CD4-positive, alpha-beta T cell treated with Interleukin-6 for 4 hours (primary cell): ENCODE measurements around the gene S100A10.

Experiments used
- DNase-seq: peaks from one replicate; pipeline ENCODE4 v3.0.0-alpha.2; 2020; ENCODE audit warnings: mixed read lengths

The S100A10 gene

DNA sequence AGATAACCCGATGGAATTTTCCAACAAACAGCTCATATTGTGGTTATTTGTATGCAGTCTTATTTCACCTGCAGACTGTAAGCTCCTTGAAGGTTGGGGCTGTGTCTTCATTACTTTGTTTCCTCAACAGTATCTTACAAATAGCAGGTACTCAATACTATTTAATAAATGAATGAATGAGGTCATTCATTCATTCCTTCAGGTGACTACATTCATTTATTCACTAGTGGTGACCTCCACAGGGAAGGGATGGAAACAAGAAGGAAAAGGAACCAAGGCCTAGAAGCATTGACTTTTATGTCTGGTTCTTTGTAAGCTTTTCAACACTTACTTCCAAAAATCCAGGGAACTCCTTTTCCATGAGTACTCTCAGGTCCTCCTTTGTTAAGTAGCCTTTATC, 7.9 kb downstream of the S100A10 start:
- DNase-seq: no peak

DNA sequence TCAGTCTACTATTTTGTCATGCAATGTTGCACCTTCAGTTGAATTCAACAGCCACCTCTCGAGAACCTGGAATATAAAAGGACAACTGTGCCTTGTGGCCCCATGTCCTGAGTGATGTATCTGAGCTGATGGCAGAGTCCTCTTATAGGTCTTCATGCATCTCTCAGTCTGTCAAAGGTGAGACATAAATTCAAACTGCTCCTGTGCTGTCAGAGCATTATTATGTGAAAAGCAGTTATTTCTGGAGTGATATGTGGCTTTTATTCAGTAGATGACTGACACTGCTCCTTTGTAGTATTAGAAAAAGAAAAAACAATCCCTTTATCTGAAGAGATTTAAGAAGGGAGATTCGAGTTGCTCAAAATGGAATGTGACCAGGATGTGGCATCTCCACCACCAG, 8.4 kb downstream of the S100A10 start:
- DNase-seq: no peak

DNA sequence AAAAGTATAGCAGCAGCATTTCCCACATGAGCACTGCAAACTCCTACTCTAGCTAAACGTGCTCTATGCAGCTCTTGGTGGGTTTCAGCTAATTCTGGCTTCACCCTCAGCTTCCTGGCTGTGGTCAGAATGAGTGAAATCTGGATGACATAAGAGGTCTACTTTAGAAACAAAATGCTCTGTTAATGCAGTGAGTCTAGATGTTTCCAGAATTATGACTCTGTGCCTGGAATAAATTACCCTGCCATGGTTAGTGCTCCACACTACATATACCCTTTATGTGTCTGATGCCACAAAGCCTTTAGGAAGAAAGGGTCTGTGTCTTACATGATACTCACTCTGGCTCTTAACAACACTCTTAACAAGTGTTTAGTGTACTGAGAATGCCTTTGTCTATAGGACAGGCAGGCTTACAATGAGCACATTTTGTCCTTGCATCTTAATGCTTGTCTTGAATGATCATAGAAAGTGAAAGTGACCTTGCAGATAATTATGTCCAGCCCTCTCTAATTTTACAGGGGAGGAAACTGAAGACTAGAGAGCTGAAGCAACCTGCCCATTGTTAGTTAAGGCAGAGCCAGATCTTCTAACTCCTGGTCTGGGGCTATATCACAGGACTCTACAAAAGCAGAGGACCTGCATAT, 9.2 kb downstream of the S100A10 start:
- no peak for DNase-seq

DNA sequence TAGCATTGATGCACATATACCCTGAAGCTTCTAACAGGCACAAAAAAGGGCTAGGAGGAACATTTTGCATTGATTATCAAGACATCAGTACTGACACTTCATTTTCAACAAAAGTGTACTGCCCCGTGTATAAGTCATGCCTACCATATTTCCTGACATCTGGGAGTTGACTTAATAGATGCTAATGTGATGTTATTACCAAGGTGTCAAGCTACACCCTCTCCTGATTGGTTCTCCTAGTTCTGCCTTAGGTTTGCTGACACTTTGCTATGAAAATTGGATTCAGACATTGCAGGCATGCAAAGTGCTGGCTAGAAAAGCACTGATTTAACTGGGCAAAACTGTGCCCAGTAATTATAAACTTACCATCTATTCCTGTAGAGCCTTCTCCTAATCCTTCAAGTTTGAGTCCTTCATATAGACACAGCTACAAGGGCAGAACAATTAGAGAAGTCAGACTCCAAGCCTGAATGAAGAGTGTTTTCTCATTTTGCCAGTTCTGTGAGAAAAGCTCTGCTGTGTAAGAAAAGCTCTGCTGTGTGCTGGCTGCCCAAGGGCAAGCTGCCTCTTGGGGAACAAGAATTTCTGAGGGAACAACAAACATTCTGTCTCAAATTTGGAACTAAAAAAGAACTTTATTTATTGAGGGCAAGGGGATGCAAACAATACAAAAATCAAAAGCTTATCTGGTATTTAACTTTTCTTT, 11.2 kb downstream of the S100A10 start:
- DNase-seq: no peak

DNA sequence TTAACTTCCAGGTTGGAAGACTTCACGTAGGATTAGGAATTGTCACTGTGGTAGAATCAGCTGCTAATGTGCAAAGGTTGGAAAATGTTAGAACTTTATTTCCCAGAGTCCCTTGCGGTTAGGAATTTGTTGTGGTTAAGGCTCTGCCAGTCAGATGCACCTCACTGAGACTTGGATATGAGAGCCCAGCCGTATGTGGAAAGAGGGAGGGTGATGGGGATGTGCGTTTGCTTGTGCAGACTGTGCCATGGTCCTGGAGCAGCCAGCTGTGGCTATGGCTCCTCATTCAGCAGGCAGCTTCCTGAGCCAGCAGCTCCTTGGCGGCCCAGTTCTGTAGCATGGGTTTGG, 12.5 kb downstream of the S100A10 start:
- DNase-seq: no peak

DNA sequence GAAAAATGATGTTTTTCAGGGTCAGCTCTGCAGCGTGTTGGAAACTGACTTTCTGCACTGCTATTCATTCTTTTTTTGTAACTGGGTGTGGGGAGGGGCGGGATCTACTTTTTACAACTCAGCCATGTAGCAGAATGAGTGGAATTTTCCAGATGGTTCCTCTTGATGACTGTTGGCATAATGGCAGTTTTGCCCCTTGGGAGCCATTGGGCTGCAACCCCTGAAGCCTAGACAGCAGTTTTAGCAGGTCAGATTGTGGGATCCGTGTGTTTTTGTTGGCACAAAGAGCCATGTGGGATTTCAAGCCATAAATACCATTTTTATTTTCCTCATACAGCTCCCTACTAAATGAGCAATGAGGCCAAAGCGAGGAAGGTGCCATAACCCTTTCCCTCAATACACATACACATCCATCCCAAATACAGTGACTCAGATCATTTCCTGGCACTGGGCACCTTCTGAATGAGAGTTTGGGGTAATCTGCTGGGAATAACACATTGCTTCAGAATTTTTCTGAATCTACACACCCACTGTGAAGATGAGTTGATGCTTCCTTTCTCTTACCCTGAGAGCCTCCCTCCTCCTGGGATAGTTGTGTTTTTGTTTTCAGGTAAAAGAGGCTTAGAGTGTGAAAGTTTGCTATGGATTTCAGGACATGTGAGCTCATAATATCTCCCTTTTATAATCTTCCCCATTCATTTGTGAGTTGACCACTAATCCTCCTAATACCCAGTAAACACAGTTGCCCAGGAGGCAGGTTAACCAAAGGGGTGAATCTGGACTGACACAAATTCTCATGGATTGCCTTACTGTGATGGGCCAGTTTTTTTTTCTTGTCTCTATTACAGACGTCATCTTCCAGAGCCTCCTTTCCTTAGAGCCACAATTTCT, 13.1 kb downstream of the S100A10 start:
- DNase-seq: no peak

DNA sequence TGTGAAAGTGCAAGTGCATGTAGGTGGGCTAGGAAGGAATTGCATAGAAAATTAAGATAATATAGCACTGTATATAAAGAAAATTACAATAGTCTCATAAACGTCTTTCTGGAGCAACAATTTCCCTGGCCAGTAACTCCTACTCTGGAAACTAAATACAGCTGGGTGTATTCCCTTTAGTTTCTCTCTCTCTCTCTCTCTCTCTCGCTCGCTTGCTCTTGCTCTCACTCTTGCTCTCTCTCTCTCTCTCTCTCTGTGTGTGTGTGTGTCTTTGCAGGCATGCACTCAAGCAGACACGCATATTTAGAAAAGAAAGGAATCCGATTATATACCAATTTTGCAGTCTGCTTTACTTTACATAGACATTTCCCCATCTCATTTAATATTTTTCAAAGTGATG, 14.7 kb downstream of the S100A10 start:
- no peak for DNase-seq

DNA sequence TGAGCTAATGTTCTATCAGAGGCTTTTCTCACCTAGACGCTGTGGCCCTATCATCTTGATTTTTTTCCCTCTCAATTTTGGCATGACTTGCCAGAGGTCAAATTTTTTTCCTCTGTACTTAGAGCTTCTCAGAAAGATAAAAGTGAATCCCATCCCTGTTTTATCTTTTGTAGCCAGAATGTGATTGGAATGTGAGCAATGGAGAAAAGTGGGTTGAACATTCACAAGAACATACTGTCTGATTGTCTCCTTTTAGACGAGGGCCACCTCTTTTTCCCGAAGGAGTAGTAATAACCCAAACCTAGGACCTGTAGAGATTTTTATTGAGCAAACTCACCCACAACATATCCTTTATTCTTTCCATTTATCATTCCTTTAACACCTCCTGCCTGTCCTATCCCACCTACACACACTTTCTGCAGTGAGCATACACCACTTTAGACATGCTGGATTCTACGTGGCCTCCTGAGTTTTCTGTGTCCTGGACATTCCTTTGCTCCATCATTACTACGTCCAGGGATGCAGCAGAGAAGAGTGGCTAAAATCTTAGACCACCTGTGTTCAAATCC, 15.9 kb downstream of the S100A10 start:
- no peak for DNase-seq

DNA sequence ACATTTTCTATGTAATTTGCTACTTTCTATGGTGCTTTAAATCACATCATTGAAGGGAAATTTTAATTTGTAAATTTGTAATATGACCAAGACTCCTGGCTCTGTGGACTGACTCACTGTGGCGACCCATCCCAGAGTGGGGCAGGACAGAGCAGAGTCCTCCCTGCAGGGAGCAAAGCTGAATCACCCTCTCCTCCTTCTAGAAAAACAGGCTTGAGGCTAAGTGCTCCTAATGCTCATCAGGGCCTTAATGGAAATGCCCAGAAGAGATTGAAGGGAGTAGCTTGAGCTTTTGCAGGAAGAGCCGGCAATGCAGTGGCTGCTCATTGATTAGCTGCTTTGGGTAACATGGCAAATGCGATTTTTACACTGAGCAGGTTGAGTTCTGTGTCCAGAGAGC, 16.8 kb downstream of the S100A10 start:
- DNase-seq: no peak

DNA sequence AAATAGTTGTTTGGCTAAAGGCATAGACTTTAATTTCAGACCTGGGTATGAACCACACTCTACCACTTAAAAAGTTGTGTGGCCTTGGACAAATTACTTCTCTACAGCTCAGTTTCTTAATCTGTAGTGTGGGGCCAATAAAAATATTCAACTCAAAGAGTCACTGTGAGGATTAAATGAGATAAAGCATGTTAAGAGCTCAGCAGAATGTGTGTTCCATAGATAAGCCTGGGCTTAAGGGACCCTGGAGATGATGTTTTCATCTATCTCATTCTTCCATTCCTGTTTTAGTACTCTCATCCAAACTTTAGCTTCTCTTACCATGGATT, 17.7 kb downstream of the S100A10 start:
- DNase-seq: no peak

DNA sequence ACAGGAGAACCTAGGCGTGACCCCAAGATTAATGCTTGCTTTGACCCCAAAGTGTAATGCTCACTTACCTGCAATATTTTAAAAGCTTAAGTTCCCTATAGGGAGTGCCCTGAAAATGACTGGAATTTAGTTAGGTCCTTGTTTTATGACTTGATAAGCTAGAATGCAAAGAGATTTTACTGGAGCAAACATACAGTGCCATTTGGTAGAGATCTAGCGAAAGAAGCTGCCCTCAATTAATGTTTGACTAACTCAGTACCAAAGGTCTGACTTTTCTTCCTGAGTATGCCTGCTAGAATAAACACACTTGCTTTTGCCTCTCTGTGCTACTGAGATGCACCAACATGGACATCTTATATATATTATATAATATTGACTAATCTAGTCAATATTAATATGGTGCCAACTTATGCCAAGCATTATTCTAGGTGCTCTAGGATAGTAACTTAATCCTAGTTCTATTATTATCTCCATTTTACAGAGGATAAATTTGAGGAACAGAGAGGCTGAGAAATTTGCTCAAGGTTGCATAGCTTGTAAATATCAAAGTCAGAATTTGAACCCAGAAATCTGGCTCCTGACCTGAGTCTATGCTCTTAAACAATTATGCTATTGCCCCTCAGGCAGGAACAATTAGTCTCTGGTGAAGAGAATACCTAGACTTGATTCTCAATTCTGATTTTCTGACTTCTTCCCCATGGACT, 18.2 kb downstream of the S100A10 start:
- no peak for DNase-seq

DNA sequence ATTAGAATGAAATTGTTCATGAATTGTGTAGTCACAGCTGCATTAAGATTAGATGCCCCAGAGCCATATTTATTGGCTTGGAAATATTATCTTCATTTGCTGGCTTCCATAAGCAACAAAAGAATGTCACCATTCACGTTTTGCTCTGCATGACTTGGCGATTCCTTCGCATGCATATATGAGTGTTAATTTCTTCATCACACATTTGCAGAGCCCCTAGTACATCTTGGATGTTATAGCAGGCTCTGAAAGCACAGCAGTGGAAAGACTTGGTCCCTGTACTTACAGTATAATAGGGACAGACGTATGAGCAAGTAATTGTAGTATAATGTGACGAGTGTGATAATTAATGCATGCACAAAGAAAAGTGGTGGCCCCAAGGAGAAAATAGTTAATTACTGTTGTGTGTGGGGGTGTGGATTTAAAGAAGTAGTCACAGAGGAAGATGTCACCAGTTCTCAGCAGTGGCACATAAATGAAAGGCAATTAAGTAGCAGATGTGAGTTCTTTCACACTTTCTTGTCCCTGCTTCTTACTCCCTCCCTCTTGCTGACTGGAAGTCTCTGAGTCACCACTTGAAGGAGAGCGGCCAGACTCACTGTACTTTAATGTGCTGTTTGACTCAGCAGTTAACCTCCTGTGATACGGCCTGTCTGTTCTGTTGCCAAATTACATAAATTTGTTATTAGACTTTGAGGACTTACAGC, 21.0 kb downstream of the S100A10 start:
- peak; percentile 50 for DNase-seq

DNA sequence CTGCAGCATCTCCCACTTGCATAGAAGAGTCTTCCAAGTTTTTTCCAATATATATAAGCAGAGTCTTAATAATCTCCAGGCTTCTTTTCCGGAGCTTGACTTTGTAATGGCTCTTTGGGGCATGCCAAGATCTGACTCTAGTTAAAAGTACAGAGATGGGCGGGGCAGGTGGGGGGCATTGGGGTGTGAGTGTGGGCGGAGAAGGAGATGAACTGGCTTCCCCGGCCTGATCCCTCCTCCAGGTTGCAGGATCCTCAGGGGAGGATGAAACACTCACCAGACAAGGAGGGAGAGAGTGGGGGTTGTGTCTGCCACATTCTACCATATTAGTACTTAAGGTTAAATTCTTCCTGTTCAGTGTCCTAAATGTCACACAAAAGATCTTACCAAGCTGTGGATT, 23.0 kb downstream of the S100A10 start:
- no peak for DNase-seq

DNA sequence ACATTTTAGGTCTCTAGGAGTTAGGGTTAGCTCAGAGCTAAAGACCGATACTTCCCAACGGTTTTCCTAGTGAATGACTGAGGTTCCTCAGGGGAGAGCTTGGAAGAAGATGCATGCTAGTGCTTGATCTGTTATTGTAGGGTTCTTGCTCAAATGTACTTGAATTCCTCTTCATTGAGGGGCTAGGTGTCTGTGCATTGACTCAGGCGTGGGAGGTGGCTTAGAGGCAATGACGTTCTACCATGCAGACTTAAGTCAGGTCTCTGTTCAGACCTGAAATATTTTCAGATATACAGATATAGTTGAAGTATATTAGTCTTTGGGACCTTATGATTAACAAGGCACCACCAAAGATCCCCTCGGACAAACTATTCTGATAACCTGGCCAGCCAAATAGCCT, 23.5 kb downstream of the S100A10 start:
- no peak for DNase-seq

DNA sequence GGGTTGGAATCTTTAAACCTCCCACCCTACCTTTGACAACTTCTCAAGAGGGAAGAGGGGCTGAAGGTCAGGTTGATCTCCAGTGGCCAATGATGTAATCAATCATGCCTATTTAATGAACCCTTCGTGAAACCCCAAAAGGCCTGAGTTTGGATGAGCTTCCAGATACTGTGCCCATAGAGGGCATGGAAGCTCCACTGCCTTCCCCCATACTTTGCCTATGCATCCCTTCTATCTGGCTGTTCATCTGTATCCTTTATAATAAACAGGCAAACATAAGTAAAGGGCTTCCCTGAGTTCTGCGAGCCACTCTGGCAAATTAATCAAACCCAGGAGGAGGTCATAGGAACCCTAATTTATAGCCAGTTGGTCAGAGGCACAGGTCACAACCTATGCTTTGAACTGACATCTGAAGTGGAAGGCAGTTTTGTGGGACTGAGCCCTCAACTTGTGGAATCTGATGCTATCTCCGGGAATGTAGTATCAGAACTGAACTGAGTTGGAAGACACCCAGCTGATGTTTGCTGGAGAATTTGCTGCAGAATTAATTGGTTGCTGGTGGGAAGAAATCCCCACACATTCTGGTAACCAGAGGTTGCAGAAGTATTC, 24.8 kb downstream of the S100A10 start:
- DNase-seq: no peak

DNA sequence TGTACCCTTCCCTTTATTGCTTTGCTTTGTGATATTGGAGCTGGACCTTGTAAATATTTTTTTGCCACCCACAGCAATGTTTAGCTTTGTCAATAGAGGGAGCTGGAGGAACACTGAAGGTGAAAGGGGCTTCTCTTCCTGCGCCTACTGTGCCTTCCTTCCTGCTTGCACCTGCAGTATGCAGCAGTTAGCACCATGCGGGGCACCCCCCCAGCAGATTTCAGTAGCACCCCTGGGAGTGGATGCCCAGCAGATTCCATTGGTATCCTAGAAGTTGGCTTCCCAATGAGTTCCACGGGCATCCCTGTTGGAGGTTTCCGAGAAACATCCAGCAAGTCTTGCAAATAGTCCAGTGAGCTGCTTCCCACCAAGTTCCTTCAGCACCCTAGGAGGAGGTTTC, 25.6 kb downstream of the S100A10 start:
- DNase-seq: peak; percentile 64

DNA sequence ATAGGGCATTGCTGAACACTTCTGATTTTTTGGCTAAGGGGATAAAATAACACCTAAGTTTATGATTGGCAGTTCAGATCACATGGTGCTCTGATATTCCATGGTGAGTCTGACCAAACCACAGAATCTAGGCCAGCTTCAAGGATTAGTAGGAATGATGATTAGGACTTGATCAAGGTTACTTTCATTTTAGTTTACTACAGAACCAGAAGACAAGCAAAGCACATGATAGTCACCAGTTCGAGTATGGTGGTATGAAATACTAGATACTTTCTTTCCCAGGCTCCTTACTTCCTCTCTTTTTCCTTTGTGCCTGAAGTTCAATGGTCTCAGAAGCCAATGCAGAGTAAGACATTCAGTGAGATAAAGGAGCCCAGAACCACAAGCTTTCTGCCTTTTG, 26.6 kb downstream of the S100A10 start:
- DNase-seq: no peak

DNA sequence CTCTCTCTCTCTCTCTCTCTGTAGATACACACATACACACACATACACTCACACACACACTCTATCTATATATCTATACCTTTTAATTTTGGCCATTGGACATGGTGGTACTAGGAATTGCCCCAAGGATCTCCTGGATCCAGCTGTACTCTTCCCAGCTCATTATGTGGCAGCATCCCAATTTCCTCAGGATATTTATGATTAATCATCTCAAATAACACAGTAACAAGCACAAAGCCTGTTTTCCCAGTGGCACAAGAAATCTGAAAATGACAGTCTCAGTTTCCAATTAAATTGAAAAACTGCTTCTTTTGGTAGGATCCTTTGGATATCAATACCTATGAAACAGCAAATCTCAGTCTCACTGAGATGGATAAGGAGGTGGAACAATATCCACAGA, 27.6 kb downstream of the S100A10 start:
- DNase-seq: no peak

DNA sequence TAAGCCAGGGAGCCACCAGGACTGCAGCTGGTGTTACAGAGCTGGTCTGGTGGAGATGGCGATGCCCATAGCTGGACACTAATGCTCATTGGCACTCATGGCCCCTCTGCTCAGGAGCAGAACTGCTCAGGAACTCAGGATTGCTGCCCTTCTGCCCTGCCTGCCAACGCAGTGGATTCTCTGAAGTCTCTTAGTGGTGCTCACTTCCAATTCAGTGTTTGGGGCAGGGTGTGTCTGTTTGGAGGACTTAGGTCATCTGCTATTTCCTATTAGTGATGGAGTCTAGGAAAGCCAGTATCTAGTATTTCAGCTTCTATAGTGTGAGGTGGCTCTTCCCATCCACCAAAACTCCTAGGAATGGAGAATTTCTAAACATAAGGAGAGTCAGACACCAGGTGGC, 29.1 kb downstream of the S100A10 start:
- DNase-seq: no peak

DNA sequence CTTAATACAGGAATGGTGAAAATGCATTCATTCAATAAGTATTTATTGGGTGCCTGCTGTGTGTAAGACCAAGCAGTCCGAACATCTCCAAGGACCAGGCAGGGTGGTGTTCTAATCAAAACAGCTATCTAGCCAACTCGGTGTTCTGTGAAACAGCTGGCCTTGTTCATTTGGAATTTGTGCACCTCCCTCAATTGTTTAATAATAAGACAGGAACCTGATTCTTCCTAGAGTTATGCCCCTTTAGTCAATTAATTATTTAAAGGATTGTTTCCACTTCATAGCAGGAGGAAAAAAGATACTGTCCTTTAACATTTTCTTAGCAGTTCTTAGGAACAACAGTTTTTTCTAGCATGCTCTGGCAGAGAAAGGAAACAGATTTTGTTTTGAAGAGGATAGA, 30.4 kb downstream of the S100A10 start:
- DNase-seq: no peak

DNA sequence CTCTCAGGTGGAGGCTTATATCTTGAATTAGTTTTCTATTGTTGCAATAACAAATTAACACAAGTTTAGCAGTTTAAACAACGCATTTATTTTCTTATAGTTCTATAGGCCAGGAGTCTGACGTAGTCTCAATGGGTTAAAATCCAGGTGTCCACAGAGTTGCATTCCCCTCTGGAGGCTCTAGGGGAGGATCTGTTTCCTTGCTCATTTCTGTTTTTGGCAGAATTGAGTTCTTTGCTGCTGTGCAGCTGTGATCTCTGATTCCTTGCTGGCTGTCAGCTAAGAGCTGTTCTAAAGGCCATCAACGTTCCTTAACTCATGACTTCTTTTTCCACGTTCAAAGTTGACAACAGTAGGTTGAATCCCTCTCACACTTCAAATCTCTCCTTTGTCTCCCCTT, 31.8 kb downstream of the S100A10 start:
- no peak for DNase-seq
